Natural killer cell (primary cell): ENCODE results near the gene CLN3. TPM values are rescaled to one million over a fixed set of nuclear protein-coding genes. Genes with fewer than 3 reads are reported as not detected.
A peak's percentile ranks its signal among the peaks of the same experiment; 100 is the strongest.
"Not testable (repeated sequence)": the region's sequence is repeated elsewhere in the genome, so short reads cannot be mapped to it uniquely, and the experiment has no call there.

ENCODE experiments used
- ATAC-seq, 3 donors: fragments of 150-1000 bp in 2 of 3; fragments of 200-7000 bp in 1 of 3; cut with Tn5 transposase; 1 replicate in 1 of 3; 2 replicates in 2 of 3; pipeline ENCODE4 v1.10.0; 2021; ENCODE audit warnings: mild to moderate bottlenecking in 2 of 3, moderate library complexity in 2 of 3
- DNase-seq, 2 donors: peaks; one replicate each; pipeline versions ENCODE4 v3.0.0 to v3.0.0-alpha.2; 2013 to 2021; ENCODE audit warnings: mixed read lengths in 1 of 2
- H3K27ac ChIP-seq: one replicate; pipeline ENCODE4 v1.5.1; 2013; ENCODE audit warnings: mild to moderate bottlenecking, low read length
- H3K27me3 ChIP-seq: one replicate; pipeline ENCODE4 v1.6.1; 2013; ENCODE audit warnings: low read length; ENCODE audit not compliant: control insufficient read depth, insufficient read depth
- H3K36me3 ChIP-seq: one replicate; pipeline ENCODE4 v1.6.1; 2013; ENCODE audit warnings: low read length; ENCODE audit not compliant: control insufficient read depth, insufficient read depth
- H3K4me1 ChIP-seq: one replicate; pipeline ENCODE4 v1.6.1; 2013; ENCODE audit warnings: low read length; ENCODE audit not compliant: control insufficient read depth, insufficient read depth
- H3K4me3 ChIP-seq: one replicate; pipeline ENCODE4 v1.5.1; 2013; ENCODE audit warnings: low read length
- H3K9me3 ChIP-seq: one replicate; pipeline ENCODE4 v1.6.1; 2013; ENCODE audit warnings: low read length; ENCODE audit not compliant: control insufficient read depth, insufficient read depth
- H3K27ac Mint-ChIP-seq, 2 donors: one replicate each; pipeline ENCODE4 v1.8.0; 2022; ENCODE audit warnings: mild to moderate bottlenecking in 2 of 2, mixed read lengths in 2 of 2, moderate library complexity in 1 of 2
- H3K27me3 Mint-ChIP-seq, 2 donors: one replicate each; pipeline ENCODE4 v1.8.0; 2022; ENCODE audit warnings: low read depth in 2 of 2, mixed read lengths in 2 of 2
- H3K36me3 Mint-ChIP-seq: one replicate; pipeline ENCODE4 v1.8.0; 2022; ENCODE audit warnings: mixed read lengths
- H3K4me1 Mint-ChIP-seq, 2 donors: one replicate each; pipeline ENCODE4 v1.8.0; 2022; ENCODE audit warnings: mixed read lengths in 2 of 2
- H3K4me3 Mint-ChIP-seq: one replicate; pipeline ENCODE4 v1.8.0; 2022; ENCODE audit warnings: mild to moderate bottlenecking, moderate library complexity, mixed read lengths
- H3K9me3 Mint-ChIP-seq, 2 donors: one replicate each; pipeline ENCODE4 v1.8.0; 2022; ENCODE audit warnings: mixed read lengths in 2 of 2
- WGBS: methylation state at CpG from one replicate; pipeline ENCODE4 v1.1.7; 2013; ENCODE audit warnings: missing lambda C conversion rate; ENCODE audit not compliant: insufficient coverage; 5-methylcytosine and 5-hydroxymethylcytosine counted together
- intact Hi-C: fragments of 100-400 bp; cut with micrococcal nuclease; formaldehyde crosslinking; loops from one replicate; pipeline ENCODE4 v1.14.2; 2022
- total RNA-seq, 4 donors: library from RNA; stranded (reverse); fragments of 120-200 nt in 1 of 4; gene quantifications; one replicate each; pipeline versions ENCODE4 v1.2.3 to v1.2.4, GENCODE V29; 2013 to 2022
- TF ChIP-seq, protein P1 (sequence below): fragments of 200-600 bp; IDR thresholded peaks from one replicate; pipeline ENCODE4 v1.8.0; 2022; ENCODE audit warnings: antibody characterized with exemption

CLN3 gene
- total RNA-seq, 3 donors from 2014 or later (not counting 1 experiment from before 2014, with no cell fraction given) = 71.1 to 85.3 (median 84.7) TPM

DNA sequence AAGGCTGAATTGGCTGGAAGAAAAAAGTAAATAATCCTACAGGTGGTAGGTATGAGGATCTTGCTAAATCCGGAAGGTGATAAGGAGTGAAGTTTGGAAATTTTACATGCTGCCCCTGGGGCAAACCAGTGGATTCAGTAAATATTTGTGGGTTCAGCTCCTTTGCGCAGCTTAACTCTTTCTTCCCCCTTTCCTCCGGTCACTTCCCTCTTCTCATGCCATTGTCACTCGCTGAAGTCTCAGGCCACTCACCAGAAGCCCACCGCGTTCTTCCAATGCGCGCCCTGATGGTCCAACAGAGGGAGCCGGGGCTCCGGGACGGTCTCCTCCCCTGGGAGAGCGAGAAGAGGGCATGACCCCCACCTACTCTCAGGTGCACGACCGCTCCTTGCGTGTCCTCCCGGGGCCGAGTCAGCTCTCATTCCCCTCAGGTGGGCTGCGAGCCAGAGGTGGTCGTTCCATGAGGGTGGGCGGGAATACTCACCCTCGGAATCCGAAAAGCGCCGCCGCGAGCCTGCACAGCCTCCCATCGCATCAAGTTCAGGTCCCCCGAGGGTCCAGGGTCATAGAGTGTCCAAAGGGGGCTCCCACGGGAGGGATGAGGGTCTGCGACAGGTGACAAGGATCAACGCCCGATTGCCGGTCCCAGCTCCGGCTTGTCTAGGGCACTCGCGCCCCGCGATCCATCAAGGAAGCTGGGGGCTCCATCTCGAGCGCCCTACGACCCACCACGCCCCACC, 474 bp downstream of the CLN3 start:
- Histone ChIP-seq H3K27ac (peak overlapping the region; percentile 96), H3K36me3 (peaks cover 21% of the 10 kb centered on the region), H3K4me1 (peaks cover 74% of the 10 kb centered on the region), H3K9me3 (no peaks in the 10 kb centered on the region), H3K27me3 (no peaks in the 10 kb centered on the region), H3K4me3 (peak overlapping the region; percentile 83)
- no peak for ATAC-seq
- peak overlapping the region; percentile 97 for H3K4me3 Mint-ChIP-seq
- no peaks in the 10 kb centered on the region for H3K9me3 Mint-ChIP-seq
- peaks cover 38 to 70% of the 10 kb centered on the region in 2 donors for H3K4me1 Mint-ChIP-seq
- no peaks in the 10 kb centered on the region for H3K36me3 Mint-ChIP-seq
- H3K27ac Mint-ChIP-seq = peak overlapping the region; percentile 98 to 100
- TF ChIP-seq, protein P1, sequence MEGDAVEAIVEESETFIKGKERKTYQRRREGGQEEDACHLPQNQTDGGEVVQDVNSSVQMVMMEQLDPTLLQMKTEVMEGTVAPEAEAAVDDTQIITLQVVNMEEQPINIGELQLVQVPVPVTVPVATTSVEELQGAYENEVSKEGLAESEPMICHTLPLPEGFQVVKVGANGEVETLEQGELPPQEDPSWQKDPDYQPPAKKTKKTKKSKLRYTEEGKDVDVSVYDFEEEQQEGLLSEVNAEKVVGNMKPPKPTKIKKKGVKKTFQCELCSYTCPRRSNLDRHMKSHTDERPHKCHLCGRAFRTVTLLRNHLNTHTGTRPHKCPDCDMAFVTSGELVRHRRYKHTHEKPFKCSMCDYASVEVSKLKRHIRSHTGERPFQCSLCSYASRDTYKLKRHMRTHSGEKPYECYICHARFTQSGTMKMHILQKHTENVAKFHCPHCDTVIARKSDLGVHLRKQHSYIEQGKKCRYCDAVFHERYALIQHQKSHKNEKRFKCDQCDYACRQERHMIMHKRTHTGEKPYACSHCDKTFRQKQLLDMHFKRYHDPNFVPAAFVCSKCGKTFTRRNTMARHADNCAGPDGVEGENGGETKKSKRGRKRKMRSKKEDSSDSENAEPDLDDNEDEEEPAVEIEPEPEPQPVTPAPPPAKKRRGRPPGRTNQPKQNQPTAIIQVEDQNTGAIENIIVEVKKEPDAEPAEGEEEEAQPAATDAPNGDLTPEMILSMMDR = no peak
- 2% methylated on average over 42 of the region's 42 CpGs for WGBS
- peak in 1 of 2 donors; percentile 44 for DNase-seq
- intact Hi-C loops = loop anchor here (10.0 kb wide), 1 partner anchor 187 kb away; no protein-coding TSS in a partner anchor
- no peaks in the 10 kb centered on the region for H3K27me3 Mint-ChIP-seq

DNA sequence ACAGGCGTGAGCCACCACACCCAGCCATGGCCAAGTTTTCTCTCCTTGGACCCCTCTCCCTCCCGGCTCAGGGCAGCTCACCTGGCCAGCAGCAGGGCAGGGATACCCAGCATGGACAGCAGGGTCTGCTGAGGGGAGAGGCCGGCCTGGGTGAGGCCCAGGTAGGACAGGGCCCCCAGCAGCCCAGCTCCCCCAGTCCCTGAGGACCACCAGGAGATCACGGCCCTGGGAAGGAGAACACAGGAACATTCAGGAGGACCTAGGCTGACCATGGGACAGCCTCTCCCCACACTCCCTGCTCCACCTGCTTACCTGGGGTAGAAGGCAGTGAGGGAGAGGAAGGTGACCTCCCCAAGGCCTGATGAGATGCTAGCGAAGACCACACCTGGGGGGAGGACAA, 5.6 kb downstream of the CLN3 start:
- ATAC-seq (no peak), DNase-seq (no peak)
- Histone ChIP-seq H3K36me3 (peaks cover 46% of the 10 kb centered on the region), H3K4me1 (peaks cover 29% of the 10 kb centered on the region), H3K27me3 (no peaks in the 10 kb centered on the region), H3K9me3 (no peaks in the 10 kb centered on the region), H3K27ac (no peak overlapping the region), H3K4me3 (no peak overlapping the region)
- H3K27me3 Mint-ChIP-seq = no peaks in the 10 kb centered on the region
- intact Hi-C loops = no loop called here
- no peak overlapping the region for H3K4me3 Mint-ChIP-seq
- peak overlapping the region in 1 of 2 donors; percentile 73 for H3K27ac Mint-ChIP-seq
- 98% methylated on average over 5 of the region's 5 CpGs for WGBS
- peaks cover 7 to 32% of the 10 kb centered on the region in 2 donors for H3K4me1 Mint-ChIP-seq
- TF ChIP-seq, protein P1 = no peak
- no peaks in the 10 kb centered on the region for H3K36me3 Mint-ChIP-seq
- no peaks in the 10 kb centered on the region for H3K9me3 Mint-ChIP-seq

DNA sequence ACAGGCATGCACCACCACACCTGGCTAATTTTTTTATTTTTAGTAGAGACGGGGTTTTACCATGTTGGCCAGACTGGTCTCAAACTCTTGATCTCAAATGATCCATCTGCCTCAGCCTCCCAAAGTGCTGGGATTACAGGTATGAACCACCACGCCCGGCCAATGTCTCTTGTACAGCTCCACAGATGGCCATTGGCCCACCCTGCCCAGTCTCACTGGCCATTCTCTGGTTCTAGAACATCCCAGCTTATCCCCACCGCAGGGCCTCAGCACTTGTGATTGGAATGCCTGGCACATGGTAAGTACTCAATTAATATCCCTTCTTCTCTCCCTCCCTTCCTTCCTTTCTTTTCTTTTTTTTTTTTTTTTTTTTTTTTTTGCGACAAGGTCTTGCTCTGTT, 8.5 kb downstream of the CLN3 start:
- H3K36me3 Mint-ChIP-seq, H3K4me1 ChIP-seq, H3K27me3 ChIP-seq, H3K9me3 Mint-ChIP-seq, H3K4me3 Mint-ChIP-seq, H3K4me3 ChIP-seq, H3K27ac ChIP-seq, intact Hi-C loops, H3K9me3 ChIP-seq, H3K27me3 Mint-ChIP-seq, ATAC-seq, DNase-seq: not testable (repeated sequence)
- WGBS = 94% methylated on average over 5 of the region's 5 CpGs
- peak overlapping the region; percentile 31 to 48 for H3K27ac Mint-ChIP-seq
- H3K4me1 Mint-ChIP-seq = peaks cover 0 to 17% of the 10 kb centered on the region in 2 donors
- H3K36me3 ChIP-seq = peaks cover 58% of the 10 kb centered on the region

DNA sequence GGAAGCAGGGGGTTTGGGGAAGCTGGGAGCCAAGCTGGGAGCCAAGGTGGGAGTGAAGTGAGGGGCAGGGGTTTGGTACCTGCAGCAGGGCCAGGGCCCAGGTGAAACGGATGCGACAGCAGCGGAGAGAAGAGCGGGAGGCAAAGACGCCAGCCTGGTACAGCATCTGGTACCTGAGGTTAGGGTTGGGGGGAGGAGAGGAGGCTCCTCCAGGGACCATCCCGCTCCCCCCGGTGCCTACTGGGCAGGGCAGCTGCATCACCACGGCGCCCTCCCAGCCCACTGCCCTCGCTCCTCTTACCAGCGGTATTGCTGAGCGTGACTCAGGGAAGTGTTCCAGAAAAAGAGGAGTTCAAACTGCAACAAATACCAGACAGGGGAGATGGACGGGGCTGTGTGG, 9.8 kb downstream of the CLN3 start:
- Mint-ChIP-seq H3K27me3 (no peaks in the 10 kb centered on the region), H3K9me3 (no peaks in the 10 kb centered on the region), H3K27ac (peak overlapping the region in 1 of 2 donors; percentile 10), H3K36me3 (no peaks in the 10 kb centered on the region), H3K4me1 (peaks cover 0 to 9% of the 10 kb centered on the region in 2 donors), H3K4me3 (no peak overlapping the region)
- H3K27ac ChIP-seq = no peak overlapping the region
- 97% methylated on average over 13 of the region's 13 CpGs for WGBS
- H3K36me3 ChIP-seq = peaks cover 61% of the 10 kb centered on the region
- H3K4me3 ChIP-seq = no peak overlapping the region
- no peaks in the 10 kb centered on the region for H3K9me3 ChIP-seq
- no peaks in the 10 kb centered on the region for H3K4me1 ChIP-seq
- intact Hi-C loops = no loop called here
- no peak for ATAC-seq
- no peaks in the 10 kb centered on the region for H3K27me3 ChIP-seq
- TF ChIP-seq, protein P1 = no peak
- DNase-seq = no peak
